GM12865 (cell line): ENCODE results near the gene P2RX6.

Source experiments
- DNase-seq: peaks from one replicate; pipeline ENCODE4 v3.0.0; 2010; ENCODE audit warnings: low read depth
- H3K4me3 ChIP-seq: 2 replicates; pipeline ENCODE4 v1.5.1; 2011; ENCODE audit warnings: mild to moderate bottlenecking, low read depth, low read length, control low read depth
- CTCF ChIP-seq: IDR thresholded peaks from 2 replicates; pipeline ENCODE4 v1.5.1; 2011; ENCODE audit warnings: low read length, control low read depth, low read depth, inconsistent platforms; ENCODE audit not compliant: insufficient read depth; ENCODE audit errors: missing control alignments

Gene P2RX6

GRCh38 chr22:20980938-20981722, 33.8 kb upstream of the P2RX6 start:
- TF ChIP-seq CTCF = no peak
- H3K4me3 ChIP-seq = peak overlapping the region; percentile 75
- no peak for DNase-seq

- peak within 1 kb of the TSS; percentile 75 for H3K4me3 ChIP-seq
- peak; percentile 91 for DNase-seq
- peak; percentile 69 for TF ChIP-seq CTCF
Observed at GRCh38 chr22:20981787-20982562, 33.0 kb upstream of the P2RX6 start, which contains the start of gene LZTR1. Gene LZTR1 (plus strand): TSS chr22:20982297. CDS start chr22:20982372, 75 bp downstream.

GRCh38 chr22:20982563-20982882, 32.4 kb upstream of the P2RX6 start:
- no peak for TF ChIP-seq CTCF

GRCh38 chr22:20983081-20983771, 31.7 kb upstream of the P2RX6 start:
- DNase-seq = no peak
- peak overlapping the region; percentile 75 for H3K4me3 ChIP-seq
- no peak for TF ChIP-seq CTCF

More at GRCh38 chr22:20982563-20982882, 32.4 kb upstream of the P2RX6 start:
- H3K4me3 ChIP-seq = peak overlapping the region; percentile 75
- DNase-seq = no peak

- no peak overlapping the region for H3K4me3 ChIP-seq
- TF ChIP-seq CTCF = no peak
- no peak for DNase-seq
Observed at GRCh38 chr22:20985720-20986119, 29.2 kb upstream of the P2RX6 start.

- TF ChIP-seq CTCF = no peak
- H3K4me3 ChIP-seq = no peak overlapping the region
- no peak for DNase-seq
Observed at GRCh38 chr22:20986365-20986764, 28.6 kb upstream of the P2RX6 start.
